Erythroblast (primary cell): ENCODE measurements around the gene RNF212.

ENCODE experiments used
- GATA1 ChIP-seq: IDR thresholded peaks from 2 replicates; pipeline ENCODE4 v1.6.1; 2011; ENCODE audit warnings: low read depth, mild to moderate bottlenecking, control low read depth, low read length, moderate library complexity
- POLR2A ChIP-seq: IDR thresholded peaks from 2 replicates; pipeline ENCODE4 v1.6.1; 2011; ENCODE audit warnings: mild to moderate bottlenecking, low read length

DNA sequence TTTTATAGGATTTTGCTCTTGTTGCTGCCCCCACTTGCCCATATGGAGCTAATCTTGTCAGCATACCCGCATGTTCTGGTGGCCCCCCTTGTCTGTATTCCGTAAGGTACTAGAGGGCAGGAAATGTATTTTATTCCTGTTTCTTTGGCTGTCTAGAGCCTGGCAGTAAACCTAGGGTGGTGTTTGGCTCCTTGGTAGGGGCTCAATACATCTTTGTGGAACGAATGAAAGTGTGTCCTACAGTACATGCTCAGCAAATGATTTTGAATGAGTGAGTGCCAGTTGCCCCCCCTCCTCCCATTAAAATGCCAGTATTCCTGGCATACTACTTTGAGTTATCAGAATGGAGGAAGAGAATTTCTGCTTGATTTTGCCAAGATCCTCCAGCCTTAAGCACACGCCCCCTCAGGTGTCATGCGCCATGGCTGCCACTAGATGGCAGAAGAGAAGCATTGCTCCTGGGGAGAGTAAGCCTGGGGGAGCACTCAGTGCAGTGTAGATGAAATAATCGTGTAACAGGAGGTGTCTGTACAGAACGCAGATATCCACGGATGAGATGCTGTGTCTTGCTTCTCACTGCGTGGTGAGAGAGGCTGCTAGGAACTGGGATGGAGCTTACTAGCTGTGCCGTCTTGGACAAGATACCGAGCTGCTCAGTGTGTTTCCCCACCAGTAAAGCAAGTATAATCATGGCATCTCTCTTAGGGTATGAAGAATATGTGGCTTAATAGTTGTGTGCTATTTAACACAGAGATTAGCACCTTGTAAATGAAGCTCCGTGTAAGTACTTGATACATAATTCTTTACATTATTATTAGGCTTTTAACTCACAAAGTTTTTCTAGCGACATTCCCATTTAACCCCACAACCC is 17.2 kb upstream of the RNF212 start:
- TF ChIP-seq POLR2A (no peak), GATA1 (no peak)
